ENCODE measurements around the gene NUCKS1.

- no peak for TF ChIP-seq CTCF (IDR thresholded peaks at IDR 0.05; ENCODE audit: insufficient read depth, low read length, poor library complexity, severe bottlenecking)
- TF ChIP-seq EZH2phosphoT487 (conservative IDR thresholded peaks at IDR 0.05; ENCODE audit: low read length): no peak
Observed at GRCh38 chr1:205733438-205734175, 16.4 kb downstream of the NUCKS1 start.
